GM21786 (cell line): ENCODE data around the gene C1orf35.

Source experiments
- ATAC-seq: cut with Tn5 transposase; IDR thresholded peaks from one replicate; pipeline ENCODE4 v1.9.1; 2021; ENCODE audit not compliant: unreplicated experiment

Gene C1orf35

GRCh38 chr1:228079601-228080263, 23.4 kb downstream of the C1orf35 start:
- ATAC-seq, result no peak

- no peak for ATAC-seq
Observed at GRCh38 chr1:228079013-228079412, 24.1 kb downstream of the C1orf35 start.

GRCh38 chr1:228077565-228078330, 25.4 kb downstream of the C1orf35 start:
- no peak for ATAC-seq

GRCh38 chr1:228076796-228077430, 26.2 kb downstream of the C1orf35 start:
- no peak for ATAC-seq

- no peak for ATAC-seq
Observed at GRCh38 chr1:228075801-228076271, 27.3 kb downstream of the C1orf35 start.

GRCh38 chr1:228074954-228075730, 28.0 kb downstream of the C1orf35 start:
- ATAC-seq, result no peak

GRCh38 chr1:228073857-228074545, 29.1 kb downstream of the C1orf35 start:
- ATAC-seq, result no peak

- ATAC-seq, result no peak
Observed at GRCh38 chr1:228073061-228073856, 29.9 kb downstream of the C1orf35 start.

GRCh38 chr1:228072658-228073043, 30.5 kb downstream of the C1orf35 start:
- no peak for ATAC-seq

GRCh38 chr1:228071839-228072657, 31.1 kb downstream of the C1orf35 start:
- ATAC-seq, result no peak

GRCh38 chr1:228070851-228071250, 32.3 kb downstream of the C1orf35 start:
- no peak for ATAC-seq

GRCh38 chr1:228070173-228070572, 33.0 kb downstream of the C1orf35 start:
- ATAC-seq, result no peak

- ATAC-seq, result no peak
Observed at GRCh38 chr1:228068359-228068758, 34.8 kb downstream of the C1orf35 start.

GRCh38 chr1:228066891-228067654, 36.1 kb downstream of the C1orf35 start:
- no peak for ATAC-seq

- no peak for ATAC-seq
Observed at GRCh38 chr1:228066416-228066815, 36.7 kb downstream of the C1orf35 start.

- no peak for ATAC-seq
Observed at GRCh38 chr1:228065543-228066347, 37.4 kb downstream of the C1orf35 start.
